Psoas muscle (tissue), 8 donors: ENCODE measurements around the gene ADIPOR1. TPM values are rescaled to one million over a fixed set of nuclear protein-coding genes. Genes with fewer than 3 reads are reported as not detected.

Source experiments
- ATAC-seq, 4 donors: fragments of 200-7000 bp; cut with Tn5 transposase; one replicate each; pipeline ENCODE4 v1.9.1; 2020; ENCODE audit warnings: moderate library complexity in 3 of 4, mild to moderate bottlenecking in 2 of 4
- DNase-seq, 2 donors: peaks; one replicate each; pipeline ENCODE4 v3.0.0-alpha.2; 2020
- H3K27ac ChIP-seq: fragments of 200-600 bp; one replicate; pipeline ENCODE4 v1.8.0; 2022
- H3K27me3 ChIP-seq, 3 donors: fragments of 200-600 bp in 1 of 3; one replicate each; pipeline versions ENCODE4 v1.6.1 to v1.8.0; 2013 to 2022; ENCODE audit warnings: low read length in 2 of 3, mild to moderate bottlenecking in 2 of 3, moderate library complexity in 1 of 3; ENCODE audit not compliant: insufficient read depth in 3 of 3
- H3K36me3 ChIP-seq, 2 donors: fragments of 200-600 bp in 1 of 2; one replicate each; pipeline versions ENCODE4 v1.6.1 to v1.8.0; 2013 to 2022; ENCODE audit warnings: low read depth in 1 of 2, mild to moderate bottlenecking in 1 of 2, moderate library complexity in 1 of 2; ENCODE audit not compliant: insufficient read depth in 1 of 2
- H3K4me1 ChIP-seq: fragments of 200-600 bp; one replicate; pipeline ENCODE4 v1.8.0; 2022
- H3K4me3 ChIP-seq: fragments of 200-600 bp; one replicate; pipeline ENCODE4 v1.8.0; 2022; ENCODE audit warnings: mild to moderate bottlenecking
- H3K9me3 ChIP-seq: fragments of 200-600 bp; one replicate; pipeline ENCODE4 v1.8.0; 2022
- CTCF ChIP-seq: fragments of 200-600 bp; IDR thresholded peaks from one replicate; pipeline ENCODE4 v1.8.0; 2022; ENCODE audit warnings: antibody characterized with exemption
- WGBS, 3 donors: extraction: QIAGEN DNeasy Blood & Tissue Kit; methylation state at CpG; one replicate each; pipeline versions ENCODE4 v1.1.6 to v1.1.7; 2013; 5-methylcytosine and 5-hydroxymethylcytosine counted together
- intact Hi-C, 2 donors: fragments of 100-400 bp; cut with DNase I; formaldehyde crosslinking; loops; one replicate each; pipeline versions ENCODE4 v1.11.0 to v1.14.2; 2022
- polyA plus RNA-seq, 3 donors: library from polyadenylated mRNA; stranded (reverse); fragments of 200-250 nt; gene quantifications; one replicate each; pipeline ENCODE4 v1.2.3, GENCODE V29; 2013
- total RNA-seq, 4 donors: library from RNA; stranded (reverse); fragmentation: NEBNext Ultra II Directional in 2 of 4; extraction: Animal tissue kit (Norgen Biotek cat#: 25700) in 2 of 4; gene quantifications; one replicate each; pipeline versions ENCODE4 v1.2.1 to v1.2.4, GENCODE V29; 2021 to 2023
- donor health status: healthy with polysubstance abuse.
- donor health status: DM: no; HTN: no; CAD: no; lungs with moderate emphysema.
- donor health status: Bipolar disorder and iron deficiency.
- donor health status: healthy.
- donor health status: DM: yes; HTN: yes; CAD: no.
- donor health status: DM: no; HTN: no; CAD: no.
- donor health status: DM: no; HTN: no; CAD: no.
- donor health status: DM: yes; HTN: yes; CAD: no.

ADIPOR1 gene
- total and polyA plus RNA-seq, 7 donors = 64.4 to 127 (median 76.6) TPM

- DNase-seq (no peak), ATAC-seq (no peak)
- intact Hi-C loops = no loop called here
- no peak for TF ChIP-seq CTCF
- Histone ChIP-seq H3K36me3 (no peaks in the 10 kb centered on the region), H3K4me1 (no peaks in the 10 kb centered on the region), H3K27ac (no peak overlapping the region), H3K9me3 (no peaks in the 10 kb centered on the region), H3K4me3 (no peak overlapping the region), H3K27me3 (no peaks in the 10 kb centered on the region)
- 50 to 79% (median 57%) methylated on average over 3 of the region's 3 CpGs for WGBS, 3 donors
Measured at GRCh38 chr1:202982715-202983430, 24.8 kb upstream of the ADIPOR1 start.

- Histone ChIP-seq H3K4me1 (no peaks in the 10 kb centered on the region), H3K9me3 (no peaks in the 10 kb centered on the region), H3K4me3 (no peak overlapping the region), H3K36me3 (no peaks in the 10 kb centered on the region), H3K27me3 (peaks cover 0 to 3% (median 0%) of the 10 kb centered on the region in 3 donors), H3K27ac (no peak overlapping the region)
- ATAC-seq (no peak), DNase-seq (no peak)
- 78 to 85% (median 81%) methylated on average over 2 of the region's 2 CpGs for WGBS, 3 donors
- TF ChIP-seq CTCF = no peak
- intact Hi-C loops = no loop called here
Measured at GRCh38 chr1:202981939-202982338, 23.8 kb upstream of the ADIPOR1 start.

GRCh38 chr1:202979459-202979858, 21.3 kb upstream of the ADIPOR1 start:
- DNase-seq (no peak), ATAC-seq (no peak)
- H3K36me3 ChIP-seq = no peaks in the 10 kb centered on the region
- TF ChIP-seq CTCF = no peak
- H3K27ac ChIP-seq = no peak overlapping the region
- H3K4me1 ChIP-seq = no peaks in the 10 kb centered on the region
- no peak overlapping the region for H3K4me3 ChIP-seq
- H3K9me3 ChIP-seq = no peaks in the 10 kb centered on the region
- WGBS, 3 donors = 79 to 80% (median 80%) methylated on average over 2 of the region's 2 CpGs
- intact Hi-C loops = no loop called here
- H3K27me3 ChIP-seq = peaks cover 0 to 3% (median 0%) of the 10 kb centered on the region in 3 donors

GRCh38 chr1:202976633-202977032, 18.5 kb upstream of the ADIPOR1 start:
- intact Hi-C loops = no loop called here
- ATAC-seq = no peak
- peaks cover 0 to 3% (median 0%) of the 10 kb centered on the region in 3 donors for H3K27me3 ChIP-seq
- no peaks in the 10 kb centered on the region for H3K36me3 ChIP-seq
- H3K27ac ChIP-seq = no peak overlapping the region
- no peak overlapping the region for H3K4me3 ChIP-seq
- no peak for DNase-seq
- WGBS, 3 donors = 39 to 55% (median 49%) methylated on average over 3 of the region's 3 CpGs
- TF ChIP-seq CTCF = no peak
- no peaks in the 10 kb centered on the region for H3K9me3 ChIP-seq
- H3K4me1 ChIP-seq = no peaks in the 10 kb centered on the region

- no peak overlapping the region for H3K4me3 ChIP-seq
- H3K27ac ChIP-seq = no peak overlapping the region
- H3K9me3 ChIP-seq = no peaks in the 10 kb centered on the region
- intact Hi-C loops = no loop called here
- ATAC-seq (no peak), DNase-seq (no peak)
- 88 to 94% (median 92%) methylated on average over 3 of the region's 3 CpGs for WGBS, 3 donors
- H3K4me1 ChIP-seq = no peaks in the 10 kb centered on the region
- H3K36me3 ChIP-seq = no peaks in the 10 kb centered on the region
- TF ChIP-seq CTCF = no peak
- H3K27me3 ChIP-seq = peaks cover 0 to 3% (median 0%) of the 10 kb centered on the region in 3 donors
Measured at GRCh38 chr1:202974856-202975255, 16.7 kb upstream of the ADIPOR1 start.
